Measurements from ENCODE around the gene RPL13A. TPM values are rescaled to one million over a fixed set of nuclear protein-coding genes. Genes with fewer than 3 reads are reported as not detected.

The RPL13A gene
- total RNA-seq, 1 experiment from 2014 or later = 2,726 TPM

DNA sequence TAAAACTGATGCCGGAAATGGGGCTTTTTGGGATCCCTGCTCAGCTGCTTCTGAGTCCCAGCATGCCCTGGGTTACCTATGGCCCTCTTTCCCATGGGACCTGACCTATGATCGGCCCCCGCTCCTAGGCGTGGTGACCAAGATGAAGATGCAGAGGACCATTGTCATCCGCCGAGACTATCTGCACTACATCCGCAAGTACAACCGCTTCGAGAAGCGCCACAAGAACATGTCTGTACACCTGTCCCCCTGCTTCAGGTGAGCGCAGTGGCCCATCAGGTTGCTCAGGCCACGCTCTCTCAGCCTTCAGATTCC, 10.3 kb downstream of the RPL13A start:
- intact Hi-C loops (cut with micrococcal nuclease; ENCODE audit: unreplicated experiment) = no loop called here
- no peaks in the 10 kb centered on the region for H3K27me3 ChIP-seq (replicated peaks; ENCODE audit: control insufficient read depth, insufficient read depth, low read length)
- H3K4me1 Mint-ChIP-seq (ENCODE audit: low read depth, unreplicated experiment) = peaks cover 13% of the 10 kb centered on the region
- H3K27me3 Mint-ChIP-seq (ENCODE audit: insufficient read depth, unreplicated experiment) = no peaks in the 10 kb centered on the region
- H3K9me3 Mint-ChIP-seq (ENCODE audit: unreplicated experiment) = no peaks in the 10 kb centered on the region
- no peak for DNase-seq
- H3K36me3 ChIP-seq (ENCODE audit: control insufficient read depth, insufficient read depth, low read length) = peaks cover 16% of the 10 kb centered on the region
- POLR2A ChIA-PET = no interaction called here
- H3K27ac Mint-ChIP-seq (ENCODE audit: unreplicated experiment) = no peak overlapping the region
- peaks cover 20% of the 10 kb centered on the region for H3K4me1 ChIP-seq
- peaks cover 85% of the 10 kb centered on the region for H3K36me3 Mint-ChIP-seq (ENCODE audit: insufficient read depth, unreplicated experiment)
- no peaks in the 10 kb centered on the region for H3K9me3 ChIP-seq
- peak overlapping the region; percentile 98 for H3K4me3 Mint-ChIP-seq (ENCODE audit: unreplicated experiment)
- CTCF ChIA-PET = no interaction called here
- BruUV-seq (replicated peaks) = no TSS peak
- H3K4me3 ChIP-seq (ENCODE audit: low read depth, low read length) = peak overlapping the region; percentile 93; the same call in 1 of the 2 replicates
- no peak for TF ChIP-seq CTCF (IDR thresholded peaks at IDR 0.05; ENCODE audit: insufficient read depth in 1 of 2, low read depth in 1 of 2, low read length in 1 of 2, severe bottlenecking in 1 of 2, unreplicated experiment in 1 of 2)

GRCh38 chr19:49498475-49498874, 11.1 kb downstream of the RPL13A start:
- Mint-ChIP-seq H3K36me3 (ENCODE audit: insufficient read depth, unreplicated experiment) (peaks cover 78% of the 10 kb centered on the region), H3K27ac (ENCODE audit: unreplicated experiment) (no peak overlapping the region), H3K4me3 (ENCODE audit: unreplicated experiment) (peak overlapping the region; percentile 9), H3K4me1 (ENCODE audit: low read depth, unreplicated experiment) (peaks cover 13% of the 10 kb centered on the region), H3K9me3 (ENCODE audit: unreplicated experiment) (no peaks in the 10 kb centered on the region), H3K27me3 (ENCODE audit: insufficient read depth, unreplicated experiment) (no peaks in the 10 kb centered on the region)
- BruUV-seq (replicated peaks) = no TSS peak
- ChIA-PET POLR2A (no interaction called here), CTCF (no interaction called here)
- no peaks in the 10 kb centered on the region for H3K27me3 ChIP-seq (replicated peaks; ENCODE audit: control insufficient read depth, insufficient read depth, low read length)
- DNase-seq = no peak
- no peaks in the 10 kb centered on the region for H3K9me3 ChIP-seq
- peaks cover 20% of the 10 kb centered on the region for H3K4me1 ChIP-seq
- H3K36me3 ChIP-seq (ENCODE audit: control insufficient read depth, insufficient read depth, low read length) = peaks cover 16% of the 10 kb centered on the region
- intact Hi-C loops (cut with micrococcal nuclease; ENCODE audit: unreplicated experiment) = no loop called here
- H3K4me3 ChIP-seq (ENCODE audit: low read depth, low read length) = no peak overlapping the region
- TF ChIP-seq CTCF (IDR thresholded peaks at IDR 0.05; ENCODE audit: insufficient read depth in 1 of 2, low read depth in 1 of 2, low read length in 1 of 2, severe bottlenecking in 1 of 2, unreplicated experiment in 1 of 2) = no peak

GRCh38 chr19:49499030-49499670, 11.7 kb downstream of the RPL13A start:
- DNase-seq = no peak
- peak overlapping the region; percentile 9 for H3K4me3 Mint-ChIP-seq (ENCODE audit: unreplicated experiment)
- TF ChIP-seq CTCF (IDR thresholded peaks at IDR 0.05; ENCODE audit: insufficient read depth in 1 of 2, low read depth in 1 of 2, low read length in 1 of 2, severe bottlenecking in 1 of 2, unreplicated experiment in 1 of 2) = no peak
- H3K27me3 ChIP-seq (replicated peaks; ENCODE audit: control insufficient read depth, insufficient read depth, low read length) = no peaks in the 10 kb centered on the region
- peaks cover 13% of the 10 kb centered on the region for H3K4me1 Mint-ChIP-seq (ENCODE audit: low read depth, unreplicated experiment)
- CTCF ChIA-PET = no interaction called here
- no peaks in the 10 kb centered on the region for H3K27me3 Mint-ChIP-seq (ENCODE audit: insufficient read depth, unreplicated experiment)
- POLR2A ChIA-PET = no interaction called here
- H3K36me3 Mint-ChIP-seq (ENCODE audit: insufficient read depth, unreplicated experiment) = peaks cover 71% of the 10 kb centered on the region
- no peak overlapping the region for H3K27ac Mint-ChIP-seq (ENCODE audit: unreplicated experiment)
- H3K9me3 ChIP-seq = no peaks in the 10 kb centered on the region
- no peaks in the 10 kb centered on the region for H3K9me3 Mint-ChIP-seq (ENCODE audit: unreplicated experiment)
- H3K36me3 ChIP-seq (ENCODE audit: control insufficient read depth, insufficient read depth, low read length) = peaks cover 16% of the 10 kb centered on the region
- no peak overlapping the region for H3K4me3 ChIP-seq (ENCODE audit: low read depth, low read length)
- BruUV-seq (replicated peaks) = no TSS peak
- H3K4me1 ChIP-seq = peaks cover 20% of the 10 kb centered on the region
- intact Hi-C loops (cut with micrococcal nuclease; ENCODE audit: unreplicated experiment) = no loop called here

Data from Caco-2 (cell line).